B cell (primary cell): ENCODE data around the gene ANKRD17. TPM values are rescaled to one million over a fixed set of nuclear protein-coding genes. Genes with fewer than 3 reads are reported as not detected.

Source experiments
- ATAC-seq: fragments of 200-7000 bp; cut with Tn5 transposase; one replicate; pipeline ENCODE4 v1.10.0; 2021; ENCODE audit warnings: low read depth, mild to moderate bottlenecking, moderate number of reproducible peaks, moderate library complexity
- CTCF ChIA-PET: fragments of 350-600 bp; sonication (Branson Sonifier 250); formaldehyde crosslinking; loops from one replicate; lab custom pipeline; 2021; ENCODE audit warnings: antibody characterized with exemption, inconsistent platforms; lab: Charles Lee
- POLR2A ChIA-PET: fragments of 350-600 bp; sonication (Branson Sonifier 250); formaldehyde crosslinking; loops from one replicate; lab custom pipeline; 2021; ENCODE audit warnings: antibody characterized with exemption; lab: Charles Lee
- DNase-seq: peaks from one replicate; pipeline ENCODE4 v3.0.0; 2013
- H2AFZ ChIP-seq: 2 replicates; pipeline ENCODE4 v1.6.1; 2012; ENCODE audit warnings: mild to moderate bottlenecking, low read depth, low read length; ENCODE audit not compliant: insufficient read depth, poor library complexity, severe bottlenecking
- H3K27ac ChIP-seq, 2 donors: 1 replicate in 1 of 2; 2 replicates in 1 of 2; pipeline ENCODE4 v1.5.1; 2012 to 2013; ENCODE audit warnings: low read length in 2 of 2, mild to moderate bottlenecking in 2 of 2, moderate library complexity in 1 of 2
- H3K27me3 ChIP-seq, 4 experiments: fragments of 200-600 bp in 1 of 4; sonication (generic) in 1 of 4; replicated peaks in 1 of 4; 1 replicate in 2 of 4; 2 replicates in 2 of 4; pipeline versions ENCODE4 v1.6.1 to v1.7.0; 2013 to 2016; ENCODE audit warnings: low read length in 3 of 4, mild to moderate bottlenecking in 2 of 4, mixed read lengths in 1 of 4, moderate library complexity in 1 of 4; ENCODE audit not compliant: insufficient read depth in 4 of 4, control insufficient read depth in 3 of 4; ENCODE audit errors: control extremely low read depth in 1 of 4
- H3K36me3 ChIP-seq, 2 experiments: replicated peaks in 1 of 2; 1 replicate in 1 of 2; 2 replicates in 1 of 2; pipeline versions ENCODE4 v1.6.1 to v1.7.1; 2013; ENCODE audit warnings: low read length in 1 of 2; ENCODE audit not compliant: insufficient read depth in 2 of 2, control insufficient read depth in 1 of 2; ENCODE audit errors: control extremely low read depth in 1 of 2, extremely low read depth in 1 of 2
- H3K4me1 ChIP-seq, 2 donors: fragments of 200-600 bp in 1 of 2; sonication (generic) in 1 of 2; 1 replicate in 1 of 2; 2 replicates in 1 of 2; pipeline versions ENCODE4 v1.5.1 to v1.6.1; 2013 to 2017; ENCODE audit warnings: low read length in 2 of 2; ENCODE audit not compliant: control insufficient read depth in 2 of 2, insufficient read depth in 2 of 2
- H3K4me2 ChIP-seq: replicated peaks from 2 replicates; pipeline ENCODE3; 2012; ENCODE audit warnings: mild to moderate bottlenecking, low read depth, low read length; ENCODE audit not compliant: poor library complexity, severe bottlenecking
- H3K4me3 ChIP-seq, 5 experiments: fragments of 200-600 bp in 1 of 5; sonication (generic) in 1 of 5; 1 replicate in 3 of 5; 2 replicates in 2 of 5; pipeline versions ENCODE4 v1.5.1 to v1.7.0; 2011 to 2016; ENCODE audit warnings: low read length in 4 of 5, mild to moderate bottlenecking in 4 of 5, low read depth in 2 of 5, control low read depth in 1 of 5, moderate library complexity in 1 of 5; ENCODE audit not compliant: insufficient read depth in 1 of 5; ENCODE audit errors: control extremely low read depth in 1 of 5, extremely low read depth in 1 of 5
- H3K79me2 ChIP-seq: fragments of 200-600 bp; sonication (generic); one replicate; pipeline ENCODE4 v1.6.0; 2016; ENCODE audit warnings: low read length; ENCODE audit not compliant: control insufficient read depth, insufficient read depth
- H3K9ac ChIP-seq: fragments of 200-600 bp; sonication (generic); 2 replicates; pipeline ENCODE4 v1.6.1; 2017; ENCODE audit warnings: mild to moderate bottlenecking, low read length, moderate library complexity
- H3K9me3 ChIP-seq, 3 donors: one replicate each; pipeline versions ENCODE4 v1.6.1 to v1.7.1; 2013; ENCODE audit warnings: low read length in 2 of 3; ENCODE audit not compliant: control insufficient read depth in 2 of 3, insufficient read depth in 1 of 3; ENCODE audit errors: control extremely low read depth in 1 of 3
- H4K20me1 ChIP-seq: 2 replicates; pipeline ENCODE4 v1.6.0; 2012; ENCODE audit warnings: mild to moderate bottlenecking, low read length; ENCODE audit not compliant: insufficient read depth, control insufficient read depth, poor library complexity, severe bottlenecking
- H3K27ac Mint-ChIP-seq: one replicate; pipeline ENCODE4 v1.8.0; 2021; ENCODE audit warnings: mixed read lengths
- H3K27me3 Mint-ChIP-seq: one replicate; pipeline ENCODE4 v1.8.0; 2021; ENCODE audit warnings: mixed read lengths
- H3K4me1 Mint-ChIP-seq: one replicate; pipeline ENCODE4 v1.8.0; 2021; ENCODE audit warnings: mixed read lengths
- H3K4me3 Mint-ChIP-seq: one replicate; pipeline ENCODE4 v1.8.0; 2021; ENCODE audit warnings: mixed read lengths
- H3K9me3 Mint-ChIP-seq: one replicate; pipeline ENCODE4 v1.8.0; 2022; ENCODE audit warnings: mixed read lengths; ENCODE audit not compliant: insufficient read depth
- CTCF ChIP-seq: fragments of 200-600 bp; IDR thresholded peaks from one replicate; pipeline ENCODE4 v1.8.0; 2022; ENCODE audit warnings: antibody characterized with exemption, mild to moderate bottlenecking
- EZH2 ChIP-seq: IDR thresholded peaks from 2 replicates; pipeline ENCODE4 v1.6.1; 2012; ENCODE audit warnings: borderline replicate concordance, low read depth, mild to moderate bottlenecking, moderate library complexity, low read length; ENCODE audit not compliant: insufficient read depth, poor library complexity, severe bottlenecking
- WGBS: methylation state at CpG from one replicate; pipeline ENCODE4 v1.1.5; 2013; ENCODE audit warnings: missing lambda C conversion rate; ENCODE audit not compliant: insufficient coverage; 5-methylcytosine and 5-hydroxymethylcytosine counted together
- intact Hi-C: fragments of 100-400 bp; cut with micrococcal nuclease; formaldehyde crosslinking; loops from one replicate; pipeline ENCODE4 v1.10.0; 2022
- polyA plus RNA-seq: library from polyadenylated mRNA; depleted of rRNA; stranded (reverse); fragments of >200 nt; gene quantifications from 2 replicates; pipeline ENCODE4 v1.2.3, GENCODE V29; 2012
- total RNA-seq, 2 donors: library from RNA; stranded (reverse); fragments of 120-200 nt in 1 of 2; gene quantifications; 1 replicate in 1 of 2; 2 replicates in 1 of 2; pipeline versions ENCODE4 v1.2.3 to v1.2.4, GENCODE V29; 2013 to 2022

ANKRD17 gene
- total and polyA plus RNA-seq, 2 donors (not counting 1 experiment from before 2014, with no cell fraction given) = 15.8 to 69.4 TPM

- CTCF ChIA-PET = no interaction called here
- Mint-ChIP-seq H3K9me3 (no peaks in the 10 kb centered on the region), H3K4me3 (no peak overlapping the region), H3K27ac (peak overlapping the region; percentile 47), H3K4me1 (peaks cover 9% of the 10 kb centered on the region), H3K27me3 (no peaks in the 10 kb centered on the region)
- peaks cover 3 to 6% of the 10 kb centered on the region in 2 donors for H3K4me1 ChIP-seq
- H3K36me3 ChIP-seq = peaks cover 15 to 38% of the 10 kb centered on the region in 2 experiments
- H3K27ac ChIP-seq = peak overlapping the region in 1 of 2 donors; percentile 48
- no peak overlapping the region for H3K4me3 ChIP-seq
- POLR2A ChIA-PET = no interaction called here
- DNase-seq (no peak), ATAC-seq (no peak)
- intact Hi-C loops = no loop called here
- WGBS = 92% methylated on average over 1 of the region's 1 CpG
- H3K4me2 ChIP-seq = no peak overlapping the region
- no peaks in the 10 kb centered on the region for H3K27me3 ChIP-seq
- TF ChIP-seq CTCF (no peak), EZH2 (no peak)
- no peak overlapping the region for H3K9ac ChIP-seq
- H3K9me3 ChIP-seq = no peaks in the 10 kb centered on the region
- H4K20me1 ChIP-seq = no peaks in the 10 kb centered on the region
- no peak overlapping the region for H2AFZ ChIP-seq
- peaks cover 18% of the 10 kb centered on the region for H3K79me2 ChIP-seq
Observed at GRCh38 chr4:73090738-73091137, 167.9 kb downstream of the ANKRD17 start.

- H3K79me2 ChIP-seq = peaks cover 21% of the 10 kb centered on the region
- ChIA-PET CTCF (no interaction called here), POLR2A (no interaction called here)
- Mint-ChIP-seq H3K4me1 (peaks cover 9% of the 10 kb centered on the region), H3K4me3 (no peak overlapping the region), H3K9me3 (no peaks in the 10 kb centered on the region), H3K27ac (peak overlapping the region; percentile 32), H3K27me3 (no peaks in the 10 kb centered on the region)
- no peaks in the 10 kb centered on the region for H3K9me3 ChIP-seq
- H3K36me3 ChIP-seq = peaks cover 13 to 39% of the 10 kb centered on the region in 2 experiments
- H3K4me2 ChIP-seq = no peak overlapping the region
- no peak overlapping the region for H2AFZ ChIP-seq
- intact Hi-C loops = no loop called here
- peaks cover 3 to 7% of the 10 kb centered on the region in 2 donors for H3K4me1 ChIP-seq
- H3K9ac ChIP-seq = no peak overlapping the region
- DNase-seq (no peak), ATAC-seq (no peak)
- H3K4me3 ChIP-seq = no peak overlapping the region
- TF ChIP-seq CTCF (no peak), EZH2 (no peak)
- no peaks in the 10 kb centered on the region for H4K20me1 ChIP-seq
- H3K27ac ChIP-seq = peak overlapping the region in 1 of 2 donors; percentile 68
- no peaks in the 10 kb centered on the region for H3K27me3 ChIP-seq
Observed at GRCh38 chr4:73087871-73088270, 170.7 kb downstream of the ANKRD17 start.
